ENCODE data around the gene SEMA5A. TPM values are rescaled to one million over a fixed set of nuclear protein-coding genes. Genes with fewer than 3 reads are reported as not detected.

The SEMA5A gene
- total RNA-seq, 1 experiment from 2014 or later, result 34.3 TPM

DNA sequence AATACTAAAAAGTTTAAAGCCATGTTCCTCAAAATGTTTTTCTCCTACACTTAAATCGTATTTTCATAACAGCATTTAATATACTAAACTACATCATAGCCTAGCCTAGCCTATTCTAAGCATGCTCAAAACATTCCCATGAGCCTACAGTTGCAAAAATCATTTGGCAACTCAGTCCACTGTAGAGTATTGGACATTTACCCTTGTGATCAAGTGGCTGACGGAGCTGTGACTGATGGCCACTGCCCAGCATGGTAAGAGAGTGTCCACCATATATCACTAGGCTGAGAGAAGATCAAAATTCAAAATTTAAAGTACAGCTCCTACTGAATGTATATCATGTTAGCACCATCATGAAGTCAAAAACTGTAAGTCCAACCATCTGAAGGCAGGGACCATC, 30.9 kb downstream of the SEMA5A start:
- no peaks in the 10 kb centered on the region for H3K9me3 Mint-ChIP-seq (ENCODE audit: unreplicated experiment)
- Histone ChIP-seq H3K36me3 (ENCODE audit: control insufficient read depth, insufficient read depth, low read length) (no peaks in the 10 kb centered on the region), H3K4me1 (no peaks in the 10 kb centered on the region), H3K9me3 (no peaks in the 10 kb centered on the region), H3K4me3 (ENCODE audit: low read depth, low read length) (no peak overlapping the region), H3K27me3 (replicated peaks; ENCODE audit: control insufficient read depth, insufficient read depth, low read length) (no peaks in the 10 kb centered on the region)
- no peak for DNase-seq
- no peaks in the 10 kb centered on the region for H3K27me3 Mint-ChIP-seq (ENCODE audit: insufficient read depth, unreplicated experiment)
- POLR2A ChIA-PET, result no interaction called here
- CTCF ChIA-PET, result no interaction called here
- no TSS peak for BruUV-seq (replicated peaks)
- peaks cover 8% of the 10 kb centered on the region for H3K36me3 Mint-ChIP-seq (ENCODE audit: insufficient read depth, unreplicated experiment)
- H3K27ac Mint-ChIP-seq (ENCODE audit: unreplicated experiment), result no peak overlapping the region
- H3K4me1 Mint-ChIP-seq (ENCODE audit: low read depth, unreplicated experiment), result no peaks in the 10 kb centered on the region
- no peak overlapping the region for H3K4me3 Mint-ChIP-seq (ENCODE audit: unreplicated experiment)
- intact Hi-C loops (cut with micrococcal nuclease; ENCODE audit: unreplicated experiment), result no loop called here
- TF ChIP-seq, protein P1, sequence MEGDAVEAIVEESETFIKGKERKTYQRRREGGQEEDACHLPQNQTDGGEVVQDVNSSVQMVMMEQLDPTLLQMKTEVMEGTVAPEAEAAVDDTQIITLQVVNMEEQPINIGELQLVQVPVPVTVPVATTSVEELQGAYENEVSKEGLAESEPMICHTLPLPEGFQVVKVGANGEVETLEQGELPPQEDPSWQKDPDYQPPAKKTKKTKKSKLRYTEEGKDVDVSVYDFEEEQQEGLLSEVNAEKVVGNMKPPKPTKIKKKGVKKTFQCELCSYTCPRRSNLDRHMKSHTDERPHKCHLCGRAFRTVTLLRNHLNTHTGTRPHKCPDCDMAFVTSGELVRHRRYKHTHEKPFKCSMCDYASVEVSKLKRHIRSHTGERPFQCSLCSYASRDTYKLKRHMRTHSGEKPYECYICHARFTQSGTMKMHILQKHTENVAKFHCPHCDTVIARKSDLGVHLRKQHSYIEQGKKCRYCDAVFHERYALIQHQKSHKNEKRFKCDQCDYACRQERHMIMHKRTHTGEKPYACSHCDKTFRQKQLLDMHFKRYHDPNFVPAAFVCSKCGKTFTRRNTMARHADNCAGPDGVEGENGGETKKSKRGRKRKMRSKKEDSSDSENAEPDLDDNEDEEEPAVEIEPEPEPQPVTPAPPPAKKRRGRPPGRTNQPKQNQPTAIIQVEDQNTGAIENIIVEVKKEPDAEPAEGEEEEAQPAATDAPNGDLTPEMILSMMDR (IDR thresholded peaks at IDR 0.05; ENCODE audit: insufficient read depth in 1 of 2, low read depth in 1 of 2, low read length in 1 of 2, severe bottlenecking in 1 of 2, unreplicated experiment in 1 of 2), result no peak

DNA sequence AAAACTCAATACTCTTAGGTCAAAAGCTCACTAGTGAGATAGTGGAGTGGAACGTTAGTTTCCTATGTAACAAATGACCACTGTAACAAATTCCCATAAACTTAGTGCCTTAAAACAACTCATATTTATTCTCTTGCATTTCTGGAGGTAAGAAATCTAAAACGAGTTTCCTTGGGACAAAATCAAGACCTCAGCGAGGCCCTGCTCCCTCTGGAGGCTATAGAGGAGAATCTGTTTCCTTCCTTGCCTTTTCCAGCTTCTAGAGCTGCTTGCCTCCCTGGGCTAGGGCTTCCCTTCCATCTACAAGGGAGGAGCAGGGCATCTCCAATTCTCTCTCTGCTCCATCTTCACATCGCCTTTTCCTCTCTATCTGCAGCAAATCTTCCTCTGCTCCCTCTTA, 32.0 kb downstream of the SEMA5A start:
- H3K27me3 ChIP-seq (replicated peaks; ENCODE audit: control insufficient read depth, insufficient read depth, low read length), result no peaks in the 10 kb centered on the region
- ChIA-PET CTCF (no interaction called here), POLR2A (no interaction called here)
- Mint-ChIP-seq H3K4me1 (ENCODE audit: low read depth, unreplicated experiment) (no peaks in the 10 kb centered on the region), H3K27ac (ENCODE audit: unreplicated experiment) (no peak overlapping the region), H3K9me3 (ENCODE audit: unreplicated experiment) (no peaks in the 10 kb centered on the region), H3K36me3 (ENCODE audit: insufficient read depth, unreplicated experiment) (peaks cover 6% of the 10 kb centered on the region), H3K27me3 (ENCODE audit: insufficient read depth, unreplicated experiment) (no peaks in the 10 kb centered on the region), H3K4me3 (ENCODE audit: unreplicated experiment) (no peak overlapping the region)
- H3K9me3 ChIP-seq, result no peaks in the 10 kb centered on the region
- peak in 1 of 2 experiments; percentile 11 for DNase-seq
- H3K4me3 ChIP-seq (ENCODE audit: low read depth, low read length), result no peak overlapping the region
- no TSS peak for BruUV-seq (replicated peaks)
- intact Hi-C loops (cut with micrococcal nuclease; ENCODE audit: unreplicated experiment), result no loop called here
- H3K36me3 ChIP-seq (ENCODE audit: control insufficient read depth, insufficient read depth, low read length), result no peaks in the 10 kb centered on the region
- no peaks in the 10 kb centered on the region for H3K4me1 ChIP-seq
- TF ChIP-seq, protein P1 (IDR thresholded peaks at IDR 0.05; ENCODE audit: insufficient read depth in 1 of 2, low read depth in 1 of 2, low read length in 1 of 2, severe bottlenecking in 1 of 2, unreplicated experiment in 1 of 2), result peak; percentile 37 to 59

DNA sequence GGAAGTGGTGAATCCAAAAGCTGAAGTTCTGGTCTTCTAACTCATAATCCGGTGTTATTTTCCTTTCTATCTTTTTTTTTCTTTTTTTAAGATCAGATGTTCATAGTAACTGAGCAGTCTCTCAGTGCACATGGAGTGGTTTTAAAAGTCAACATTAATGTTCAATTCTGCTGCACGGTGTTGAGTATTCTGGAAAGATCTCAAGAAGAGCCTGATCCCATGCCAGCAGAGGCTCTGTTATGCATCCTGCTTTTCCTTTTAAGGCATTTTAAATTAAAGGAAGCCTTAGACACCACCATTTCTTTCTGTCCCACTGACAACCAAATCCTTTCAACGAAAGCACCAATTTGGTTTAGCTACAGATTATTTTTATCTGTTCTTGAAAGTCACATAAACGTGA, 33.4 kb downstream of the SEMA5A start:
- H3K36me3 ChIP-seq (ENCODE audit: control insufficient read depth, insufficient read depth, low read length), result no peaks in the 10 kb centered on the region
- ChIA-PET POLR2A (no interaction called here), CTCF (interaction anchor here (1.0 kb wide), 1 partner anchor 356 kb away, joined by 3 read pairs; no protein-coding TSS in a partner anchor)
- Mint-ChIP-seq H3K9me3 (ENCODE audit: unreplicated experiment) (no peaks in the 10 kb centered on the region), H3K4me1 (ENCODE audit: low read depth, unreplicated experiment) (no peaks in the 10 kb centered on the region), H3K27me3 (ENCODE audit: insufficient read depth, unreplicated experiment) (no peaks in the 10 kb centered on the region), H3K27ac (ENCODE audit: unreplicated experiment) (no peak overlapping the region), H3K4me3 (ENCODE audit: unreplicated experiment) (no peak overlapping the region), H3K36me3 (ENCODE audit: insufficient read depth, unreplicated experiment) (peaks cover 3% of the 10 kb centered on the region)
- DNase-seq, result no peak
- TF ChIP-seq, protein P1 (IDR thresholded peaks at IDR 0.05; ENCODE audit: insufficient read depth in 1 of 2, low read depth in 1 of 2, low read length in 1 of 2, severe bottlenecking in 1 of 2, unreplicated experiment in 1 of 2), result no peak
- BruUV-seq (replicated peaks), result no TSS peak
- no peaks in the 10 kb centered on the region for H3K9me3 ChIP-seq
- no peaks in the 10 kb centered on the region for H3K4me1 ChIP-seq
- intact Hi-C loops (cut with micrococcal nuclease; ENCODE audit: unreplicated experiment), result no loop called here
- no peaks in the 10 kb centered on the region for H3K27me3 ChIP-seq (replicated peaks; ENCODE audit: control insufficient read depth, insufficient read depth, low read length)
- H3K4me3 ChIP-seq (ENCODE audit: low read depth, low read length), result no peak overlapping the region
